ENCODE results near the gene EXOC4.

DNA sequence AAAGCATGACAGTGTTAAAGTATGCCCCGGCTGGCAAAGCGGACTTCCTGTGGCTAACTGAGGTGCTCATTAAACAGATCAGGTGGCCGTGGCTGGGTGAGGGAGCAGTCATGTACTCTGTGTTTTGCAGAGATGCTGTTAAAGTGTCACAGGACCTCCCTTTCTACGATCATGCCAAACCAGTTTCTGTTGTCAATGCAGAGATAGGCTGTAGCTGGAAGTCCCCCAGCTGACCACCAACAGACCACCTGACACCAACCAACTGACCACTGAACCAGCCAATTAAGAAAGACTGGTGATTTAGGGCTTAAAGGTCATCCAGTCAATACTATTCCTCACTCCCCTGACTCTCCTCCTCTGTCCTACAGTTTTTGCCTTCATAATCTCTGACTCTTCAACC lies 443.2 kb downstream of the EXOC4 start:
- TF ChIP-seq CTCF (conservative IDR thresholded peaks at IDR 0.05 in 1 of 2, IDR thresholded peaks at IDR 0.05 in 1 of 2; ENCODE audit: low read depth in 1 of 2, low read length in 2 of 2) (no peak), EZH2 (IDR thresholded peaks at IDR 0.05; ENCODE audit: low read length, missing control alignments) (no peak)

Measured in fibroblast of lung (primary cell).